ENCODE measurements around the gene CTPS1.

CTPS1 gene

DNA sequence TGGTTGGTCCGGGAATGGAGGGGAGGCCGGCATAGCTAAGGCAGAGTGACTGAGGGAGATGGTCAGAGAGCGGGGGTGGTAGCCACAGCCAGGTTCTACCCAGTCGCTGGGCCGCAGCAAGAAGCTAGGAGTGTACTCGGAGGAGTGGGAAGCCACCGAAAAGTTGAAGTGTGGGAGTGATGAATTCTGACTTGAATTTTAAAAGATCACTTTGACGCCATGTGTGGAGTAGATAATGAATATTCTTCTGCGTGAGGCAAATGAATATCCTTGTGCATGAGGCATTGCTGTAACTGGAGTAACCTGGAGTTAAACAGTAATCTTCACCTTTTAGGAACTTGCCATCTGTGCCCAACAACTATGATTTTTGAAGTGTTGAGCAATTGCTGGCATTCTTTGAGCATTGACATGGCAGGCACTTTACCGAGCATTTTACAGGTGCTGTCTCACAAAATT, 6.9 kb downstream of the CTPS1 start:
- peak in 20 of 42 donors; percentile 5 to 72 (median 38) for DNase-seq
- intact Hi-C loops (cut with DNase I) = no loop called here

DNA sequence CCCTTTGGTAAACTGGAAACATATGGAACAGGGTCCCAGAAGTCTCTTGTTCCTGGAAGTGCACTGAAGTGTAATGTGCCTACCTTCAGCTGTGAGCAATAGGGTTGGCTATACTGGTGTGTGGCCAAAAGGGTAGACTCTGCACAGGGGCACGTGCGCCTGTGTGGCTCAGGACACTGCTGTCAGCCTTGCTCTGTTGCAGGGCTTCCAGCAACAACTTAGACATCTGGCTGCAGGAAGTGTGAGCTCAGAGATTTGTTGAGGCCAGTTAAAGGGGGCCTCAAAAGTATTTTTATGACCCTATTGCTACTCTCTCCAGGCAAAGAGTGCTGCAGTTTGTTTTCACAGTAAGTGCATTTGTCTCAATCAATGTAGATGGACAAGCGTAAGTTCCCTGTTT, 7.5 kb downstream of the CTPS1 start:
- no peak for DNase-seq
- intact Hi-C loops (cut with DNase I) = no loop called here

DNA sequence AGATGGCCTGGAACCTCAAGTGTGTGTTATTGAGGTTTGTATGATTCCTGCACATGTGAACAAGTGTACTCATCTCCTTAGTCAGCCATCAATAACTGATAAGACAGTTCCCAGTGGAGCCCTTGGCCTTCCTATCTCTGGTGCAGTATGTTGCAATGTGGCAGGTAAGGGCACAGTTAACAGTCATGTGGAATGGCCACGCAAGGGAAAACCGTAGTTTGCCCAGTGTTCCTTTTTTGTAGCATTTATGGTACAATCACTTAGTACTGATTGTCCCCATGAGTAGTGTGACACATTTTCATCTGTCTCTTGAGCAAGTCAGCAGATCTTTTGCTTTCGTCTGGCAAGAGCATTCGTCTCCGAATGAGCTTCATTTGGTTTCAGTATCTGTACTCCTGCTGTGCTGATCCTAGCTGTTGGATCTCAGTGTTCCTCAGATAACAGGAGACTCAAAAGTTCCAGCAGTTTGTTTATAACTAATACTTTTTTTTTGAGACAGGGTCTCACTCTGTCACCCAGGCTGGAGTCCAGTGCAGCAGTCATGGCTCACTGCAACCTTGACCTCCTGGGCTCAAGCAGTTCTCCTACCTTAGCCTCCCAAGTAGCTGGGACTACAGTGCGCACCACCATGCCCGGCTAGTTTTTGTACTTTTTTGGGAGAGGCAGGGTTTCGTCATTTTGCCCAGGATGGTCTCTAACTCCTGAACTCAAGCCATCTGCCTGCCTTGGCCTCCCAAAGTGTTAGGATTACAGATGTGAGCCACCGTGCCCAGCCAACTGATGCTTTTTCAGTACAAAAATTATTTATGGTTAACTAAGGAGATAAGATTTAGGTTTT, 8.2 kb downstream of the CTPS1 start:
- no peak for DNase-seq
- intact Hi-C loops (cut with DNase I) = no loop called here

- DNase-seq = no peak
- intact Hi-C loops (cut with DNase I) = no loop called here
Measured at GRCh38 chr1:40988280-40988679, 8.8 kb downstream of the CTPS1 start.

DNA sequence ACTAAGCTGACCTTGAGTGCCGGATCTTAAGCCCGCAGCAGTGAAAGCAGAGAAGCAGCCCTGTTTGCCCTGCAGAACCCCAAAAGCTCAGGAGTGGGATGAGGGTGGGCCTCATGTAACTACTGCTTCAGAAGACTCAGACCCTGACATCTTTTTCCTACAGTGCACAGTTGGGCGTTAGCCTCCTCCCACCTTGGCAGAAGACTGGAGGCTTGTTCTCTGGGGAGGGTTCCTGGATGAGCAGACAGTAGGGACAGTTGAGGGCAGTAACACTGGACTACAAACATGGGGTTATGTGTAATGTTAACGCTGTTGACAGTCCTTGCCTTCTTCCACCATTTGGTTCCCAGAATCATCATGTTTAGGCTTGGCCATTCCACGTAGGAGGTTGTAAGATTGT, 9.6 kb downstream of the CTPS1 start:
- DNase-seq = no peak
- intact Hi-C loops (cut with DNase I) = no loop called here

GRCh38 chr1:40997096-40997495, 17.6 kb downstream of the CTPS1 start:
- intact Hi-C loops (cut with DNase I) = no loop called here

GRCh38 chr1:40998668-40999067, 19.2 kb downstream of the CTPS1 start:
- intact Hi-C loops (cut with DNase I) = no loop called here
- no peak for DNase-seq

More at GRCh38 chr1:40997096-40997495, 17.6 kb downstream of the CTPS1 start:
- no peak for DNase-seq

DNA sequence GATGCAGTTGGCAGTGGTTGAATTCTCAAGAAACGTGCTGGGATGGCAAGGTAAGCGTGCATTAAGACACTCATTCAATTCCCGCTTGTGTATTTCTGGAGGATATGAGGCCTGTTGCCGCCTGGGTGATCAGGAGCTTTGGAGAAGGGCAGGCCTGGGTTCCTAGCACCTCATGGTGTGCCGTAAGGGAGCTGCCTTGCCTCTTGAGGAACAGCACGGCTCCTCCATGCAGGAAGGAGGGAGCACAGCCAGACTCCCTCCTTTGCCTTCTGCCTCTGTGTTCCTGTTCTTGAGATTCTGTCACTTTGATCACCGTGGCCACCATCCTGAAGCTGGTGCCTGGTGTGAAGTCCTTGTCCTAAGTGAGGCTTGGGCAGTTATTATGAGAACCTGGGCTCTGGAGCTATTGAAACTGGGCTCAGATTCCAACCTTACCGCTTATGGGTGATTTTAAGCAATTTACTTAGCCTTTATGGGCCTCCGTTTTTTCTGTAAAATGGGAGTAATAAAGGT, 23.7 kb downstream of the CTPS1 start:
- DNase-seq = no peak
- intact Hi-C loops (cut with DNase I) = no loop called here

DNA sequence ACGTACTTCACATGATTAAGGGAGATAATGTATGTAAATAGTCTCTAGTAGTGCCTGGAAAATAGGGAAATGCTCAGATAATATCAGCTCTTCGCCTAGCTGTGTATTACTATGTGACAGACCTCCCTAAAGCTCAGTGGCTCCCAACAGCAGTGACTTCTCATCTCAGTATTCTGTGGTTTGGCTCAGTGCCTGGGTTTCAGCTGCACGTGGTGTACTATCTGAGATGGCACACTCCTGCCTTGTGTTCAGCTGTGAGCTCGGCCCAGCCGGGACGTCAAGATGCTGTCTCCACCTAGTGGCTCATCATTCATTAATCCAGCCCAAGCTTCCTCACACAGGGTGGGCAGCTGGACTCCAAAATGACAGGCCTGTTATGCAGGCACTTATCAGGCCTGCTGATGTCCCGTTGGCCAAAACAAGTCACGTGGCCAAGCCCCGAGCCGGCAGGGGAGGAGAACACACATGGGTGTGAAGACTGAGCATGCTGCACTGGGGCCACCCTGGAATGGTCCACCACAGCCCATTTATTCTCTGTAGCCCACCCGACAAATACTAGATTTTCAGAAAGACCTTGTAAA, 24.2 kb downstream of the CTPS1 start:
- intact Hi-C loops (cut with DNase I) = no loop called here
- DNase-seq = peak; percentile 76 to 97 (median 91)

DNA sequence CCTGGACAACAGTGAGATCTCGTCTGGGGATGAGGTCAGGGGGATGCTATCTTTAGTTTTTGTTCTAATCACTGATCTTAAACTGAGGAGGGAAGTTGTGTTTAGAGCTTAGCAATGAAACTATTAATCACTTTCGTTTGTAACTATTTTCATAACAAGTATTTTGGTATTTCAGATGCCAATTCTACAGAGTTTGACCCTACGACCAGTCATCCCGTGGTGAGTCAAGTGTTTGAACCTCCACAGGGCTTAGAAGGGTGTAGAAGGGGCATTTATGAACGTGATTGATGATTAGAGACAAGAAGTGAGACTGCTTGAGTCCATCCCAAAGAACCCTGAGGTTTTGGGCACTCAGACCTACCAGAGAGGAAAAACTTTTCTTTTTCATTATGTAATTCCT, 26.4 kb downstream of the CTPS1 start:
- no peak for DNase-seq
- intact Hi-C loops (cut with DNase I) = no loop called here

DNA sequence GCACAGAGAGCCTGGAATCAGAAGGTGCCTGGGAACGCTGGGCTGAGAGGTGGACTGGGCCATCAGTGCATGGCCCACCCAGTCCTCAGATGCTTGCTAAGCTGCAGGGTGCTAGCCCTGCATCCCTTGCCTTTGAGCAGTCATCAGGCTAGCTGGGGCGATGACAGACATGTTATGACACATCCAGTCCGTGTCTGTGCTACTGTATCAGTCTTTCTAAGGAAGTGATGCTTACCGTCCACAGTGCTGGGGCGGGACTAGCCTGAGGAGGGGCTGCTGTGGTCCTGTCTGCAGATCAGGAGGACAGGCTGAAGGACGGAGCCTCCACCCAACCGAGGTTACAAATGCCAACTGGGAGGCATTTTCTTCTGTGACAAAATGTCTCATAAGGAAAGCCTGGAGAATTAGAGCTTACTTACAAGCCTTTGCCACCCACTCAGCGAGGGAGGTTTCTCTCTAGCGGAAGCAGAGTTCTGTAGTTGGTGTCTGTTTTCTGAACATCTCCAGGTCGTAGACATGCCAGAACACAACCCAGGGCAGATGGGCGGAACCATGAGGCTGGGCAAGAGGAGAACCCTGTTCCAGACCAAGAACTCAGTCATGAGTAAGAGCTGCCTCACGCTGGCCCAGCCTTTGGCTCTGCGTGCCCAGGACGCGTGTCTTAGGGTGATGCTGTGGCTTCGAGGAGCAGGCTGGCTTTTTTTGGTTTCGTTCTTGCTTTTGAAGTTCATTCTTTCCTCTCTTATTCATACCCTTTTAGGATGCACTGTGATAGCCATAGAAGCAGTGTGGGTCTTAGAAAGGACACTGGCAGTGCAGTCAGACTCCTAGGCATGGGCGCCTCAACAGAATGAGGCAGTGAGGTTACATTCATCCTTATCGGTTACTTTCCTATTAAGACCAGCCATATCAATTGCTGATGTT, 27.7 kb downstream of the CTPS1 start:
- intact Hi-C loops (cut with DNase I) = no loop called here
- peak in 35 of 42 donors; percentile 16 to 85 (median 58) for DNase-seq

DNA sequence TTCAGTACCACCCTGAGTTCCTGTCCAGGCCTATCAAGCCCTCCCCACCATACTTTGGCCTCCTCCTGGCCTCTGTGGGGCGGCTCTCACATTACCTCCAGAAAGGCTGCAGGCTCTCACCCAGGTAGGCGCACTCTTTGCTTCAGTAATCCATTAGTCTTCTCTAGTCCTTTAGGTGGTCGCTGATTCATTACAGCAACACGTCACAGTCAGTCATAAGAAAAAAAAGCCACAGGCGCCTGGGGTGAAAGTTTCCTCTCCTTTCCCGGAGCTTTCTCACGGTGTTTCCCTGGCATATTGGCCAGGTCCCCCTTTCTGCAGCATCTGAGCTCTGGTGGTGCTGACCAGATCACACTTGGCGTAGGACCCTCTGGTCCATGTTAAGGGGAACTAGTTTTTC, 30.0 kb downstream of the CTPS1 start:
- intact Hi-C loops (cut with DNase I) = no loop called here
- no peak for DNase-seq

DNA sequence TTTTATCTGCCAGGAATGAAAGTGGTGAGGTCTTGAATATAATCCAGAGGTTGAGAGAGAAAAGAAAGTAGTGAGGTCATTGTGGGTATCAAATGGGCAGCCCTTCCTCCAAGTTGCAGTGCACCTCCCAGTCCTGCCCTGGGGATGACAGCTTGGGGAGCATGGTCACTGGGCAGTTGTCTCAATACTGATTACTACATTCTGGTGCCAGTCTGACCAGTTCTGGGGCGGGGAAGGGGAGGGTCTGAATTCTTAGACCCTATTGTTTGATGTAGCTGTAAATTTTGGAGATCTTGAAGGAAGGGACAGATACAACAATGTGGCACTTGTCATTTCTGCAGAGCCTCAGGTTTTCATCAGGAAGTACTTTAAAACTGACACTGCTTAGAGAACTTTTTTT, 30.8 kb downstream of the CTPS1 start:
- intact Hi-C loops (cut with DNase I) = no loop called here
- no peak for DNase-seq

DNA sequence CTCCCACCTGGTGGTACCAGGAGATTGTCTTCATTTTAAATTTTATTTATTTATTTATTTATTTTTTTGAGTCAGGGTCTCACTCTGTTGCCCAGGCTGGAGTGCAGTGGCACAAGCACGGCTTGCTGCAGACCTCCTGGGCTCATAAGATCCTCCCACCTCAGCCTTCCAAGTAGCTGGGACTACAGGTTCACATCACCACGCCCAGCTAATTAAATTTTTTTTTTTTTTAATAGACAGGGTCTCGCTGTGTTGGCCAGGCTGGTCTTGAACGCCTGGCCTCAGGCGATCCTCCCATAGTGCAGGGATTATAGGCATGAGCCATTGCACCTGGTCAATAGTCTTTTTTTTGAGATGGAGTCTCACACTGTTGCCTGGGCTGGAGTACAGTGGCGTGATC, 33.5 kb downstream of the CTPS1 start:
- DNase-seq = no peak
- intact Hi-C loops (cut with DNase I) = no loop called here

DNA sequence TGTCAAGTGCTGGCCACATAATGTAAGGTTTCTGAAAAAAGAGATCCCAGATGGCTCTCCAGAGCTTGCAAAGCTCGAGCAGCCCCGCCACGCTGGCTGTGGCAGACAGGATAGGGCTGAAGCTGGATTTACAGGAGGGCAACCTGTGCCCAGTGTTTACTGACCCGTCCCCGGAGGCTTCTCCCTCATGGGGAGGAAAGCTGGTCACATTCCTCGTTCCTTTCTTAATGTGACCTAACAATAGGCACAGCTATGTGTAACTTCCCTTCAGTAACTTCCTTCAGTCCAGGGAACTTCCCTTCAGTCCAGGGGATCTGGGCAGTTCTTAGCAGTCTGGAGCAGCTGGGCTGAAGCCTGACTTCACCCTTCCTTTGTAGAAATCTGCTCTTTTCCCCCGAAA, 34.3 kb downstream of the CTPS1 start:
- no peak for DNase-seq
- intact Hi-C loops (cut with DNase I) = no loop called here

- DNase-seq = no peak
- intact Hi-C loops (cut with DNase I) = no loop called here
Measured at GRCh38 chr1:41014871-41015270, 35.4 kb downstream of the CTPS1 start.

DNA sequence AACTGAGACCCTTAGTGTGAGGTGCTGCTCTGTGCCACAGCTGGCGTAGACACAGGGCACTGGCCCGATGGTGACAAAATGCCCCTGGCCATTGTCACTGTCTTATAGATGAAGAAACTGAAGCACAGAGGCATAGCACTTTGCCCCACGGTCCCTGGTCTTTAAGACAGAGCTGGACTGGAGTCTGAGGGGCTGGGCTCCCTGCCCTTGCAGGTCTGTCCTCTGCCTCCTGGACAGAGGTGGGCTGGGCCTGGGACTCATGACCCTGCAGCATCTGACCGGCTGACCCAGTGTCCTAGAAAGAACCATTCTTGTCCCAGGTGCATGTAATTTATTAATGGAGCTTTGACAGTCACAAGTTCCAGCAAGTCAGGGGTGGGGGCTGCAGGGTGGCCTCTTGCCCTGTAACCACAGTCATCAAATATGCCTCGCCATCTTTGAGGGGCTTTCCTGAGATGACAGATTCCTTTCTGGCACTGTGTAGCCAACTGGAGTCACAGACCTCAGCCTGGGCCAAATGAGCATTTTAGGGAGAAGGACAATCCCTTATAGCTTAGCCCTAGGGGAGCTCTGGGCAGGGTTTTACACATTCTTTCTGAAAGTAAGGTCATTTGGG, 35.9 kb downstream of the CTPS1 start:
- DNase-seq = no peak
- intact Hi-C loops (cut with DNase I) = no loop called here

DNA sequence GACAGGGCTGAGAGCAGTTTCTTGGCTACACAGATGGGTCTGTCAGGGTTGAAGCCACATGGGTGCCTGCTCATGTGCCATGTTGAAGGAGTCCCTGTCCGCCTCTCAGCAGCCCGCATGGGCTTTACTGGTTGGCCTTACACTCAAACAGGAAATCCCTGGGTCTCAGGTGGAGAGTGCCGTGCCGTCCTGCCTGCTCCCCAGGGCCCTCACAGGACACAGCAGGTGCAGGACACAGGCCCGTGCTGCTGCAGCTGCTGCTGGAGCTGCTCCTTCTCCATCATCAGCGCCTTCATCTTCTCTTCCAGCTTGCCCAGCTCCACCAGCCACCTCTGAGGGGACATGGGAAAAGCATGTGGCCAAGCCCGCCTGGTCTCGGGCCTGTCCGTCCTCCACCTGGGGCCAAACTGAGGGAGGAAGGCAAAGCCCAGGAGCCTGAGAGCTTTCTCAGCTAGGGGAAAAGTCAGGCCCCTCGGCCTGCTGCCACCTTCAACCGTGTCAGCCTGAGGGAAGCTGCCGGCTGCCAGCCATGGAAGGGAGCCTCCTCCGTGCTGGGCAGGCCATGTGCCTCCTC, 36.5 kb downstream of the CTPS1 start:
- intact Hi-C loops (cut with DNase I) = no loop called here
- no peak for DNase-seq

Measured in head of caudate nucleus (tissue), 42 donors.